NCI-H1417 treated with DMSO at 0.1 percent for 48 hours (cell line): ENCODE data around the gene ANKS4B.
"Not testable (repeated sequence)": the region's sequence is repeated elsewhere in the genome, so short reads cannot be mapped to it uniquely, and the experiment has no call there.

Experiments
- DNase-seq: peaks from one replicate; lab custom pipeline; 2025; lab: John Stamatoyannopoulos, UW

The ANKS4B gene

DNA sequence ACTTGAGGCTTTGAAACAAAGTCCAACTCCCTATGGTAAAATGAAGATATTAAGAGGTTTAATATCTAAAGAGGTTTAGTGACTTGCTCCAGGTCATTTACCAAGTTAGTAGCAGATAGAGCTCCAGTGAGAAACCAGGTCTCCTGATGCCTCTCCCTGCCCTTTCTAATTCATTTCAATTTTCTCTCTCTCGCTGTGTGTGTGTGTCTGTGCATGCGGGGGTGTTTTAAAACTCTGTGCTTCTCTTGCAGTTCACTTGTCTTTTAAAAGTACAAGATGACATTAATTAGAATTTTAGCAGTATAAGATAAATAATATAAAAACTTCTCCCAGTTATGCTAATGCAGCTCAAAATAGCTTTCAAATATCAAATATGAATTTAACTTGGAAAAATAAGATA, 13.9 kb upstream of the ANKS4B start:
- no peak for DNase-seq

DNA sequence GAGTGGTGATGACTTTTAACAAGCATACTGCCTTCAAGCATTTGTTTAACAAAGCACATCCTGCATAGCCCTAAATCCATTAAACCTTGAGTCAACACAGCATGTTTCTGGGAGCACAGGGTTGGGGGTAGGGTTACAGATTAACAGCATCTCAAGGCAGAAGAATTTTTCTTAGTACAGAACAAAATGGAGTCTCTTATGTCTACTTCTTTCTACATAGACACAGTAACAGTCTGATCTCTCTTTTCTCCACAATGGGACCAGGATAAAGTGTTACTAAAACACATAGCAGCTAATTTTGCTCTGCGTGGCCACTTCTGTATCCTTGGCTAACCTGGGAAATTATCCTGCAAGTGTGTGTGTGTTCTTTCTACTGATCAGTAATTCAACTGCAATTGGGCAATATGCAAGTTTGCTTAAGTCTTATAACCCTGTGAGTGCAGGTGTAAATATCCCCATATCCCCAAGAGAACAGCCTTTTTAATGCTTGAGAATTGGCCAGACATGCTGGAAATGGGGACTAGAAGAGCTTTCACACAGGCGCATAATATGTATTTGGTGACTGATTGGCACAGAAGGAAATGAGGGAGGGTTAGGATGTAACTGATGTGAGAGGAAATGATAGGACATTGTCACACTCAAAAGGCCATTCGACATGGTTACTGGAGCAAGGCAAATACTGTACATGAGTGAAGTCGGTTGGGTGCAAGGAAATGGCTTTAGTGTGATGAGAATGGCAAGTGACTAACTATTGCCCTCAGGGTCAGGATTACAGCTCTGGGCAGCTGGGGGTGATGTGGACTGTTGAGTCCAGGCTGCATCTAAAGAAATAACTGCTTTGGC, 10.8 kb upstream of the ANKS4B start:
- DNase-seq, result no peak

DNA sequence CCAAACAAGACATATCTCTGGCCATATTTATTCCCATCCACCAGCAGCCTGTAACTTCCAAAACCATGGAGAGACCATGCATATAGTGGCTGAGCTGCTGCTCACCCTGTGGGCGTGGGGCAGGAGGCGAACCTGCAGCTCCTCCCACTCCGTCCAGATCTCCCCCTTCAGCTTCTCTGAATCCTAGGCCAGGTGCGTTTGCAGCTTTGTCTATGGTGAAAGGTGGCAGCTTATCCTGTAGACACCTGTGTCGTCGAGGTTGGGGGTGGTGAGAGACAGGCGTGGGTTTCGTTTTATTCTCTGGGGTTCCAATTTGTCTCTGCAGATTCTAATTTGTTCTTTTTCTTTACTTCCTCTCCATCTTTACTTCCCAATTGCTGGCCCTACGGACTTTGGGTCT, 9.7 kb upstream of the ANKS4B start:
- DNase-seq, result no peak

DNA sequence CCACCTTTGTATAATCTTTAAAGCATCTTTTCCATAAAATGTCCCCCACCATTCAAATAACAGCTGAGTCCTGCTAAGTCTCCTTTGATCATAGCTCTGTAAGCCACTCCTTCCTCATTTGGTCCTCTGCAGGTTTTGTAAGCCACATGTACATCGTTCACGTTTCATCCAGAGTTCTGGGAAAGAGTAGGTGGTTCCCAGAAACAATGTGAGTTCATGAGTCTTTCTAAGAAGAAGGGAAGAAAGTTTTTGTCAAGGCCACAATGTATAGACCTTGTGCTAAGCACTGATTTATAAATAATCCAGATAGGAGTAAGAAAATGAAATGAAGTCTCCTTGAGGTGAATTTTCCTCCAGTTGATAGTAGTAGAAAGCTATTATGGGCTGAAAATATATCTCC, 8.7 kb upstream of the ANKS4B start:
- no peak for DNase-seq

DNA sequence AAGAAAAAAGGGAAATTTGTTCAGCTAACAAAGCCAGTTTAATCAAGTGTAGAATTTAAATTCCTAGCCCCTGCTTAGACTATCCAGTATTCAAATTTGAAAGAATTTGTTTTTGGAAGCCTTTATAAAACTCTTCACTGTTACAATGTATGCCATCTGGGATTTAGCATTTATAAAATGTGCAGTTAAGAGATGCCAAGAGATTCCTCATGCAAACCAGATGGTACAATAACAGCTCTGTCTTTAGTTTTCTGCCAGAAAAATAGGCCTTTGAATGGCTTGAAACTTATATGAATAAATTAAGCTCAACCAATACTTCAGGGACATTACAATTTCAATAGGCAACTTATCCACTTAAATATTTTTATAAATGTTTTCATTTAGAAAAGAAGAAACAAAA, 6.8 kb upstream of the ANKS4B start:
- no peak for DNase-seq

DNA sequence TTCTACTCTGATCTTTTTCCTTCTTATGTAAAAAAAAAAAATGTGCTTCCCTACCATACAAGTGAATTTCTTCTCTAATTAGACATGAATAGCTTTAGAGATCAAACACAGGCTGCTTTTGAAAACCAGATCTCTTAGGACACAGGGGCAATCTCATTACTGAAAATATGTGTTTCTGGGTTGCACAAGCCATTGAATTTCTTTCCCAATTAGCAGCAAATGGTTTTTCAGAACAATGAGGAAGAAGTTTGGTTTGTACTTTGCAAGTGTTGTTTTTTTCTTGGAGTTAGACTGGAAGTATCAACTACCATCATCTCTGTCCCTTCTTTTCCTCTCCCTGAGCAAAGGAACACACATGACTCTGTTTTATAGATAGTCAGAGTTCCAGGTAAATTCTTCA, 5.6 kb upstream of the ANKS4B start:
- no peak for DNase-seq

DNA sequence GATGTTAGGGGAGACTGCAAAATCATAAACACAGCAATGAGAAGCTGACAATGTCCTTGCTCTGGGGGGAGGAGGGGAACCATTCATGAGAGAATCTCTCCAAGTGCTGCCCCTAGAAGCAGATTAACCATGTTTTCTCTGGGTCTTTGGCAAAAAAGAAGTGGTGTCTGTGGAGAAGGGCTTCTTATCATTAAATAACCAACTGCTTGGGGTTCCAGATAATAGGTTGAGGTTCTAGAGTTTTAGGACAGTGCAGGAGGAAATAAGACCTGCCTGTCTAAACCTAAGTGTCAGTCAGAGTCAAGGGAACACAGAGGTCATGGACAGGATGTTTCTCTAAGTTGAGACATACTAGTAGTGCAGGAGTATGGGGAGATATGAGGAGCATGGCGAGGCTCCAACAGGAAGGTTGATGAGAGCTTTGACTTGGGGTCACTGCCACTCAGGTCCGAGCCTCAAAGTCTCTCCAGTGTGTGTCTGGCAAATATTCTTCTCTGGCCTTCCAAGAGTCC, 5.1 kb upstream of the ANKS4B start:
- DNase-seq, result no peak

DNA sequence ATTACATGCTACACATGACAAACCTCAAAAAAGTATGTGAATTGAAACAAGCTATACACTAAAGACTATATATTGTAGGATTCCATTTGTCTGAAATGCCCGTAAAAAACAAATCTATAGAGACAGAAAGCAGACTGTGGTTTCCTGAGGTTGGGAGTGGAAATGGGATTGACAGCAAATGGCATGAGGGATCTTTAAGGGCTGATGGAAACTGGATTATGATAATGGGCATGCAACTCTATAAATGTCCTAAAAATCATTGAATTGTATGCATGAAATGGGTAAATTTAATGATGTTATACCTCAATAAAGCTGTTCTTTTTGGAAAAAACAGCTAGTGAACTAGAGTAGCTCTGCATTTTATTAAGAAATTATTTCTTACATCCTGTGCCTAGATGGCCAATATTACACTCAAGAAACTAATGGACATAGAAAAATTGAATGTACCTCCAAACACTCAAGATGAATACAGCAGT, 416 bp upstream of the ANKS4B start:
- DNase-seq, result no peak

DNA sequence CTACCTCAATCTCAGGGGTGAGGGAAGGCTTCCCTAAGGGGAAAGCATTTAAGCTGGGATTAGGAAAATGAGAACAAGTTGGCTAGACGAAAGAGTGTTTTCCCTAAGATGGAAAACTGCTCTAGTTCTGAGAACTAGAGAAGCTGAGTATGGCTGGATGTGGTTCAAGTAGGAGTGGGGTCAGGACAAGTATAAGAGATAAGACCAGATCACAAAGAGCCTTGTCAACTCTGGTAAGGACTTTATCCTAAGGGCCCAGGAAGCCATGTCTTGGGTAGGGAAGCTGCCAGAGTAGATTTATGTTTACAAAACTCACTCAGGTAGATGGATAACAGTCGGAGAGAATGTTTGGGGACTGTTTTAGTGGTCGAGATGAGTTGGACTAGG, 1.7 kb downstream of the ANKS4B start:
- DNase-seq, result no peak

DNA sequence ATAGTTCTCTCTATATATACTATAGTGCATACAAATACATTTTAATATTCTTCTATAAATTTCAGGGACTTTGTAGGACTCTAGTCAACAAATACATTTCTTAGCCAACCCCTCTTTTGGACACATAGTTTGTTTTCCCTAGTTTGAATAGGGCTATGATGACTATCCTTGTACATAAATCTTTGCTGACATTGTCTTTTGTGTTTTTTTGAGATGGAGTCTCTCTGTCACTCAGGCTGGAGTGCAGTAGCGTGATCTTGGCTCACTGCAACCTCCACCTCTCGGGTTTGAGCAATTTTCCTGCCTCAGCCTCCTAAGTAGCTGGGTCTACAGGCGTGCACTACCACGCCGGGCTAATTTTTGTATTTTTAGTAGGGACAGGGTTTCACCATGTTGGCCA, 3.3 kb downstream of the ANKS4B start:
- no peak for DNase-seq

DNA sequence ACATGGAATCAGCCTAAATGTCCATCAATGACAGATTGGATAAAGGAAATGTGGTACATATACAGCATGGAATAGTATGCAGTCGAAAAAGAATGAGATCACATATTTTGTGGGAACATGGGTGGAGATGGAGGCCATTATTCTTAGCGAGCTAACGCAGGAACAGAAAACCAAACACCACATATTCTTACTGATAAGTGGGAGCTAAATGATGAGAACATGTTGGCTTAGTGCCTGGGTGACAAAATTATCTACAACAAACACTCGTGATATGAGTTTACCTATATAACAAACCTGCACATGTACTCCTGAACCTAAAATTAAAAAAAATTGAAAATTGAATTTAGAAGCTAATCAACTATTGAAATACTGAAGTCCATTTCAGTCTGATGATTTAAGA, 6.1 kb downstream of the ANKS4B start:
- no peak for DNase-seq

DNA sequence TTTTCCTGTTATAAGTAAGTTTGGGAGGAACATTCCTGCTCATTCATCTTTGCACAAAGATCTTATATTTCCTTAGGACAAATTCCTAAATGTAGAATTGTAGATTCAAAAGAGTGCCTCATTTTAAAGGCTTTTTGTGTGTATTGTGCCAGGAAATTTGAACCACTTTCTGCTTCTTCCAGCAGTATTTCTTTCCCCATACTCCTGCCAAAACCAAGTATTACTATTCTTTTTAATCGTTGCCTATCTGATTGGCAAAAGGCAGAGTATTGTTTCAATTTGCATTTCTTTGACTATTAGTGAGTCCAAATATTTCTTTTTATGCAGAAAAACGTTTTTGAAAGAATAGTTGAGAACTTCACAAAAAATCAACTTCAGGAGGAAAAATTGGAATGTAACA, 9.3 kb downstream of the ANKS4B start:
- DNase-seq, result no peak

DNA sequence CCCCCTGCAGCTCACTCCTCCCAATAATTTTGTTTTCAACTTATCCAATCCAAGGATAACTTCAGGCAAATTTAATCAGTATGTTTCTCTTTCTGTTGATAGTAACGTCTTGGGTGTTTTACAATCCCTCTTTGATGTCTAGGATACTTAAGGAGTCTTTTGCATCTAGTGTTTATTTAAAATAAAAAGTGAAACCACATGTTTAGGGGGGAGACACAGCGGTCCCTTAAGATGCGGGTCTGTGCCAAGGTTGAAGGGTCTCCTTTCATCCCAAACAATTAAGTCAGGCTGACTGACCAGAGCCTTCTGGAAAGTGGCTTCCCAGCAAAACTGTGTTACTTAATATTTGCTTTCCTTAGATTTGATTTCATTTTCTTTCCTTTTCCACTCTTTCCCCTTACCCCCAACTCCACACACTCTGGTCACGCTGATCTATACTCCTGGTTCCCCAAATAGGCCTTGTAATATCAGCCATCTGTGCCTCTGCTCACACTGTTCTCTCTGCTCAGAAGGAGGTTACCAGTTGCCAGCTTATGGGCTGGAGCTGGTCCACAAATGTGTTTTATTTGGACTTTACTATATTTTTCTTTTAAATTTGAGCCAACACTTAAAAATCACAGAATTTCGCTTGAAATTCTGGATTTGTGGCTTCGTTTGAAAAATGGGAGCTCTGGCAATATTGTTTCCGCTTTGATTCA, 11.2 kb downstream of the ANKS4B start:
- DNase-seq, result no peak

DNA sequence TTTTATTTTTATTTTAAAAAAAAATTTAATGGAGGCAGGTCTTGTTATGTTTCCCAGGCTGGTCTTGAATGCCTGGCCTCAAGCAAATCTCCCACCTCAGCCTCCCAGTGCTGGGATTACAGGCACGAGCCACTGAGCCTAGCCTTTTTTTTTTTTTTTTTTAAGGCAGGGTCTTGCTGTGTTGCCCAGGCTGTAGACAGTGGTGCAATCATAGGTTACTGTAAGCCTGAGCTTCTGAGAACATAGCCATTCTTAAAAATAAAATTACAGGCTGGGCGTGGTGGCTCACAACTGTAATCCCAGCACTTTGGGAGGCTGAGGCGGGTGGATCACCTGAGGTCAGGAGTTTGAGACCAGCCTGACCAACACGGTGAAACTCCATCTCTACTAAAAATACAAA, 14.7 kb downstream of the ANKS4B start:
- not testable (repeated sequence) for DNase-seq

DNA sequence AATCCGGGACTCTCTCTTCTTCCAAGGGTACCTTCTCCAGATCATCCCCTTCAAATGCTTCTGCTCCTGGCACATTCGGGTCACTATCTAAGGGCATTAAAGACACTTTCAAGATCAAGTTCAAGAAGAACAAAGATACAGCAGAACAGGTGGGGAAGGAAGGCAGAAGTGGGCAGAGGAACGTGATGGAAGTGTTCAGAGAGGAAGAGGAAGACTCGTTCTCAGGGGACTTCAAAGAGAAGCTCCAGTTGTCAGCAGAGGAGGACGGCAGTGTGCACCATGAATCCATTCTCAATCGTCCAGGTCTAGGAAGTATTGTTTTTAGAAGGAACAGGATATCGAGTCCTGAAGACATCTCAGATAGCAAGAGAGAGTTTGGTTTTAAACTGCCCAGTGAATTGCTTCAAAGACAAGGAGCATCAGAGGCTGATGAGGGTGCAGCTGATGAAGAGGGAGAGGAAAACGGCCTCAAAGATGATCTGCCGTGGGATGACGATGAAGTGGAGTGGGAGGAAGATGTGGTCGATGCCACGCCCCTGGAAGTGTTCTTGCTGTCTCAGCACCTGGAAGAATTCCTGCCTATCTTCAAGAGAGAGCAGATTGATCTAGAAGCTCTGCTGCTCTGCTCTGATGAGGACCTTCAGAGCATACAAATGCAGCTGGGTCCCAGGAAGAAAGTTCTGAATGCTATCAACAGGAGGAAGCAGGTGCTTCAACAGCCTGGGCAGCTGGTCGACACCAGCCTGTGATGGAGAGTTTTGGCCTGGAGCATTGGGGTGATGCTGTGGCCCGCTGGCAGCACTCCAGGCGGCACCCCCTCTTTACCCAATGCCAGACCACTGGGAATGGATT, 16.8 kb downstream of the ANKS4B start:
- no peak for DNase-seq

DNA sequence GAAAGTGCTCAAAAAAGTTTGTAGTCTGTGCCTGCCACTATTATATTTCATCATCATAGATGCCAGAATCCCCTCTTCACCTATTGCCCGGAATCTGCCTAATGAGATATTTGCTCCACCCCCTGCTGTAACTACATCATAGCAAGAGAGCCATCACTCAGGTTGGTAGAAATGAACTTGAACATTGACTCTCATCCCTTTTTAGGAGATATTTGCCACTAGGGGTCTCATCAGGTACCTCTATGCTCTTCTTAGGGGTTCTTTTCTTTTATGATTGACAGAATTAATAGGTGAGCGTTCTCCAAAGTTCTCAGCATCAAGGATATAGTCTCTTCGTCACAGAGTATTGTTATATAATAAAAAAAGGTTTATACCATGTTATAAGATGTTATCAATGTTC, 20.0 kb downstream of the ANKS4B start:
- no peak for DNase-seq

DNA sequence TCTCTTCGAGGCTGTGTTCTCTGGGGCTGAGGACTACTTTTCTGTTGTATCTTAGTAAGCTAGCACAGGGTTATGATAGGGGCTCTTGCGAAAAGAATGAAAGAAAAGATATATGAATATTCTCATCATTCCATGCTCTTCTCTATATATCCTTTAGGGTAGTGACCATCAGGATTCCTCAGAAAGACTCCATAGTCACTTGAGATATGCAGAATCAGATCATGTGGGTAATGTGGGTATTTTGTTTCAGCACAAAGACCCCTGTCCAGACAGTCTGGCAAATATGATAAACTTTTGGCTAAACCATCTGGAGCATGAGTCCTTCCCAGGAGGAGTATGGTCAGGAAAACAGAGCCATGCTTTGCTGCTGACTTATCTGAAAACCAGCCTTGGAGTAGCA, 23.1 kb downstream of the ANKS4B start:
- DNase-seq, result no peak

DNA sequence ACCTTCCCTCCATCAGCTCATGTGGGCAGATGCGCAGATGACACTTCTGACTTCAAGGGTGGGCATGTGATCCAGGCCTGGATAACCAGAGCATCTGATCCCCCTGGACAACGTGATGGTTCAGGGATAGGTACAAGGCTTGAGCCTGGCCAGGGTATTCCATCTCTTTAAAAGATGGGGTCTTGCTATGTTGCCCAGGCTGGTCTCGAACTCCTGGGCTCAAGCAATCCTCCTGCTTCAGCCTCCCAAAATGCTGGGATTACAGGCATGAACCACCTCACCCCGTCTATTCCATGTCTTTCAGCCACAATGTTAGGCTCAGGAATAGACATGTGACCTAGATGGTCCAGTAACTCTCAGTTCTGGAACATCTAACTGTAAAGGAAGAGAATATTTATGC, 23.8 kb downstream of the ANKS4B start:
- no peak for DNase-seq

DNA sequence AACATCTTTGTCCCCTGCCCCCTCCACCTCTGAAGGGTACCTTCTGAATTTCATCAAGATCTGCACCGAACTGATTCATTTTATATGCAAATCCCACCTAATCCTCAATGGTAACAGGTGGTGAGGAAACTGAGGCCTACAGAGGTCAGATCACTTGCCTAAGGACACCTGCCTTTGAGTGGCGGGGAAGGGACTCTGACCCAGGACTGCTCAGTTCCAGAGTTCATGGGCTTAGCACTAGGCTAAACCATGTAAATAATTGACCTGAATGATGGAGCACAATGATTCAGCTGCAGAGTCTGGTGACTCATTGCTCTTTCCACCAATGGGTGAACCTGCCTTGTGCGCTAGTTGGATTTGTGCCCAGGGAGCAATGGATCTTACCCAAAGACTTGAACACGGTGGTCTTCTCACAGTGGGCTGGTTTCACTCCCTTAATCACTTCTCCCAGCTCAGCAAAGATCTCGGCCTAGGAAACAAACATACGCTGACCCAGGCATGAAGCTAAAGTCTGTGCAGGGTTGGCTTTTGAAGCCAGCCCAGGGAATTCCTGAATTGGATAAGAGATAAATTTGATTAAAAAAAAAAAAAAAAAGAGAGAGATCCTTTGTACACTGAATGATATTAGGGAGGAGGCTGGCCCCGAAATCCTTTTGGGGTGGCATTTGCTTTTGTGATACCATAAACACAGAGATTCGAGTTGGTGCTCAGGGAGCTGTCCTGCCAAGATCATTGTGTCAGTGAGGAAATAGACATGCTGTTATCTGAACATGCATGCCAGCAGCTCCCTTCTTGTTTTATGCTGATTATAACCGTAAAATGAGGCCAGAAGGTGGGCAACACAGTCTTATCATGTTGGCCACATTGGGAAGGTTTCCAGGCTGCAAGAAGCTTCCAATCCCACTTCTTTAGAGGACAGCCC, 27.6 kb downstream of the ANKS4B start:
- no peak for DNase-seq

DNA sequence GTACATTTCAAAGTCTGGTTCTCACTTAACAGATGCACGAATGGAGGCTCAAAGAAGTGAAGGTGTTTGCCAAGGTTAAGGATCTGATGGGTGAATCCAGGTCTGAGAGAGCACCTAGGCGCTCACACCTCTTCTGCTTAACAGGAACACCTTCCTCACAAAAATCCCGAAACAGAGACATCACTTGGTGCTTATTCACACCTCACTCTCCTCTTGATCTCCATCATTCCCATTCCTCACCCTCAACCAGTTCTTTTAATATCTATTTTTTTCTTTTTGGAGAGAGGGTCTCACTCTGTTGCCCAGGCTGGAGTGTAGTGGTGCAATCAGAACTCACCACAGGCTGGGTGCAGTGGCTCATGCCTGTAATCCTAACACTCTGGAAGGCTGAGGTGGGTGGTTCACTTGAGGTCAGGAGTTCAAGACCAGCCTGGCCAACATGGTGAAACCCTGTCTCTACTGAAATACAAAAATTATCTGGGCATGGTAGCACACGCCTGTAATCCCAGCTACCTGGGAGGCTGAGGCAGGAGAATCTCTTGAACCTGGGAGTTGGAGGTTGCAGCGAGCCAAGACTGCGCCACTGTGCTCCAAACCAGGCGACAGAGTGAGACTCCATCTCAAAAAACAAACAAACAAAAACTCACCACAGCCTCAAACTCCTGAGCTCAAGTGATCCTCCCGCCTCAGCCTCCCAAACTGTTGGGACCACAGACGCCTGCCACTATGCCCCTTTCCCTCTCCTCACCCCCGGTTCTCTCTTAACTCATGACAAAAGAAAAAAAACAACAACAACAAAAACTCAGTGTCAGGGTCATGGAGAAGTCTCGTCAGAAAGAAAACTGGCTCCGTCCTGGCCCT, 29.5 kb downstream of the ANKS4B start:
- DNase-seq, result no peak
